GM19193 (cell line): ENCODE measurements around the gene KIAA1549.

Source experiments
- POLR2A ChIP-seq: IDR thresholded peaks from 4 replicates; pipeline ENCODE4 v1.6.1; 2011; ENCODE audit not compliant: insufficient read depth, insufficient read length; ENCODE audit errors: extremely low read depth

Gene KIAA1549

DNA sequence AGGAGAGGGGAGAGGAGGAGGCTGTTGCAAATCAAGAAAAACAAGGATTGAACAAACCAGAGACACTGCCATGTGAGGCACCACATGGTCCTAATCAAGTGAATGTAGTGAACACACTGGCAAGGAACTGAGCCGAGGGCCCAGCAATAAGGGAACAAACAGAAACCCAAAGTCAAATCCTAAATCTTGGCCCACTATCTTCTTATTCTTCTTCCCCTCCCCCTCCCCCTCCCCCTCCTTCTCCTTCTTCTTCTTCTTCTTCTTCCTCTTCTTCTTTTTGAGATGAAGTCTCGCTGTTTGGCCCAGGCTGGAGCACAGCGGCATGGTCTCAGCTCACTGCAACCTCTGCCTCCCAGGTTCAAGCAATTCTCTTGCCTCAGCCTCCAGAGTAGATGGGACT, 24.0 kb downstream of the KIAA1549 start:
- TF ChIP-seq POLR2A: no peak

DNA sequence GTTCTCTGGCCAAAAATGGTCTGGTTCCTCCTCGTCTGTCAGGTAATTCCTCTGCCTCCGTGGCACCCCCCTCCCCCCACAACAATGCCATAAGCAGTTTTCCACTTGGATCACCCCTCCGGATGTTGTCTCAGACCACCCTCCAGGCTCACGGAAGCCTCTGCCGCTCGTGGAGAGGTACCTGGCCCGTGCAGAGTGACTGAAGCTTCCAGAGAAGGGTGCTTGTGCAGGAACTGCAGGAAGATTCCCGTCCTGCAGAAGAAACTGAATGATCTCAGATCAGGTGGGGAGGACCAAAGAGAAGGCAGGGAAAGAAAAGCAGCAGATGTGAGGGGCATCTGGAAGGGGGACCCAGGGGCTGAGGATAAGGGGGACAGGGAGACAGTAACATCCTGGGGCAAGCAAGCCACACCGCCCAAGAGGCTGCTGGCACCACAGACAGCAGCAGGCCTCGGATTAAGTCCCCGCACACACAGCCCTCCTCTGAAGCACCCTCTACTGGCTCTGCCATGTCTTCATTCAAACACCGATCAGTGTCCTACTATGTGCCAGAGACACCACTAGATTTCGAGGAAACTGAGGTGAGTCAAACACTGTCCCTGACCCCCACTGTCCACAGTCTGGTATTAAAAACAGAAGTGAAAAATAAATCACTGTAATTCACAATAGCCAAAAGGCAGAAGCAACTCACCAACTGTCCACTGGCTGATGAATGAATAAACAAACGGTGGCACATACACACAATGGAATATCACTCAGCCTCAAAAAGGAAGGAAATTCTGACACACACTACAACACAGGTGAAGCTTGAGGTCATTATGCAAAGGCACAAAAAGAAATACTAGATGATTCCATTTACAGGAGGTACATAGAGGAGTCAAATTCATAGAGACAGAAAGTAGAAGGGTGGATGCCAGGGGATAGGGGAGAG, 26.4 kb downstream of the KIAA1549 start:
- TF ChIP-seq POLR2A: no peak

DNA sequence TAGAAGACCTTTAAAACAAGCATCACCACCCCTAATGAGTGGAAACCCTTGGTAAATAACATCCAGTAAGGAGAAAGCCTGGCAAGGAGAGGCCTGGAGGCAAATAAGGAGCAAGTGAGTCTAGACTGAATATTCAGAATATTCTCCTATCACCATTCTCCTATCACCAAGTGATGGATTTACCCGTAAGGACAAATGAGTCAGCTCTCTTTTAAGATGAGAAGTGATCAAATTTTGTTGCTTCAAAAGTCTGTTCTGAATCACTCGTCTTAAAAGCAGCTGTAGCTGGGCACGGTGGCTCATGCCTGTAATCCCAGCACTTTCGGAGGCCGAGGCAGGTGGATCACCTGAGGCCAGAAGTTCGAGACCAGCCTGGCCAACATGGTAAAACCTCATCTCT, 28.4 kb downstream of the KIAA1549 start:
- no peak for TF ChIP-seq POLR2A

DNA sequence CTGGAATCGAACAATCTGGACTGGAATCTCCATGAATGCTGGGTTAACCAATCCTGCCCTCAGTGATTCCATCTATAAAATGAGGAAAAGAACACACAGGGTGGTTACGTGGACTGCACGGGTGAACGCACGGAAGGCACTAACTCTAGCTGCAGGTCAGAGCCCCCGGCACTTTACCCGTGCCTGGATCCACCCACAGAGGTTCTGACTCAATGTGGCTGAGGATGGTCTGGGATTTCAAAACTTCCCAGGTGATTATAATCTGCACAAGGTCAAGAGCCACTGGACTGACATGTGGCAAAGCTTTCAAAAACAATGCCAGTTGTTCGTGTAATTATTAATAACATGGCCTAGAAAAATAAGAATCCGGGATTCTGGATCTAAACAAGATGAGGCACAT, 29.2 kb downstream of the KIAA1549 start:
- TF ChIP-seq POLR2A: no peak

DNA sequence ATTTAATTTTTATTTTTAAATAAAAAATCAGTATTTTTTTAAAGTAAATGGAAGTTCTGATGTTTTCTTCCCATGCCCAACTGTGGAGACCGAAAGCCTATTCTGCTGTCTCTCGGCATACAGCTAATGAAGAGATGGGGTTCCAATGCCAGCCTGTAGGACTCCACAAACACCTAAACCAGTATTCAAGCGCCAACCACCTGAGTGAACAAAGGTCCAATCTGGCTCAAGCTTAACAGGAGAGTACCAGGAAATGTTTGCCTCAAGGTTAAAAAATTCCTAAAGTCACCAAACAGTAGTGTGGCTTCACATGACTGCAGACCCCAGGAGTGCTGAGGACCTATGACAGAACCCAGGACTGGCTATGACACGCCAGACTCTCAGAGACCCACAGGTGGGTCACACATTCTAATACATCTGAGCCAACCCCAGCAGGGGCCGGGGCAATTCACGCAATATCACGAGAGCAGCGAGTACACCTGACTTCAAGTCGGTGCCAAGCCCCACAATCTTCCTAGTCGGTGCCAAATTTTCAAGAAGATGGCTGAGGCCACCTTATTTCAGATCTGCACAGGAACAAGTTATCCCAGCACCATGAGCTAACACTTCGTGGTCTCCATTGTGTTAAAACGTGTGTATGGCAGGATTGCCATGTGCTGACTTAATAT, 31.6 kb downstream of the KIAA1549 start:
- no peak for TF ChIP-seq POLR2A

DNA sequence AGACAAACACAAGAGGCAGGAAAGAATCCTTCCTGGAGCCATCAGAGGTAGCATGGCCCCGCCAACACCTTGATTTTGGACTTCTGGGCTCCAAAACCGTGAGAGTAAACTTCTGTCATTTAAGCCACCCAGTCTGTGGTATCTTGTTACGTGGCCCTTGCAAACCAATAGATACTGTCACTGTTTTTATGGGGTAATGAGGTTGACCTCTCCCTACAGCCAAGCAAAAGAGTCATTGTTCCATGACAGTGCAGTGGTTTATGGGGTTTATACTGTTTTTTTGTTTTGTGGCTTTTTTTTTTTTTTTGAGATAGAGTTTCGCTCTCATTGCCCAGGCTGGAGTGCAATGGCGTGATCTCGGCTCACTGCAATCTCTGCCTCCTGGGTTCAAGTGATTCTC, 32.8 kb downstream of the KIAA1549 start:
- no peak for TF ChIP-seq POLR2A

DNA sequence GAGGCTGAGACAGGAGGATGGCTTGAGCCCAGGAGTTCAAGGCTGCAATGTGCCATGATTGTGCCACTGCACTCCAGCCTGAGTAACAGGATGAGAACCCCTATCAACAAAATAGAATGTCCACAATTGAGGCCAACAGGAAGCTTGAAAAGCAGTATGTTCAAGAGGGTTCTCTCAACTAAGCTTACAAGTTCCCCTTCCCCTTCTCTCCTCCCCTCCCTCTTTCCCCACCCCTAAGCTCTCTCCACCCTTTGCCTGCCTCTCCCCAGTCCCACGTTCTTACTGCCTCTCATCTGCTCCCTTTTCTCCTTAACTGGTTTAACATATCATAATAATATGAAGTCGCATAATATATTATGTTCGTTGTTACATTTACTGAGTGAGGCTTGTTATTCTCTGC, 35.4 kb downstream of the KIAA1549 start:
- TF ChIP-seq POLR2A: no peak

DNA sequence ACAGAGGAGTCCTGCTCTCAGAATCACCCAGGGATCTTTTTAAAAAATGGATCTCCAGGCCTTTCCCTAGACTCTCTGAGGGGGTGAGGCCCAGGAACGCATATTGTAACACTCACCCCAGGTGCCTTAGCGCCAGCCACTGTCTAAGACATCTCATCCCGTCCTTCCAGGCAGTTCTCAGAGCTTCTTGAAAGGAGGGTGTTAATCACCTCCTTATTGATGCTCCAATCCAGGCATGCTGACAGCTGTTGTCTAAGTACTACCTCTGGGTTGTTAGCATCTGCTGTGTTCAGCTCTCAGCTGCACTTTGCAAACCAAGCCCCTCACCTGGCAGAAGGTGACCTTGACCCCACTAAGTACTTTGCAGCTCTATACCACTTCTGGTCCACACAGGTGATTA, 36.0 kb downstream of the KIAA1549 start:
- TF ChIP-seq POLR2A: no peak

DNA sequence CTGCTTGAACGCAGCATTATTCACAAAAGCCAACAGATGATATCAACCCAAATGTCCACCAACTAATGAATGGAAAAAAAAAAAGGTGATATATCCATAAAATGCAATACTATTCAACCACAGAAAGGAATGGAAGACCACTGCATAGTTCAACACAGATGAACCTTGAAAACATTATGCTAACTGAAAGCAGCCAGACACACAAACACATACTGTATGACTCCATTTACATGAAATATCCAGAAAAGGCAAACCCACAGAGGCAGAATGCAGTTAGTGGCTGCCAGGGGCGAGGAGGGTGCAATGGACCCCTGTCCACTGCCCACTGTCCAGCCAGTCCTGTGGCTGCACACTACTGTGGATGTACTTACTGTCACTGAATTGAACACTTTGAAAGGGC, 36.6 kb downstream of the KIAA1549 start:
- TF ChIP-seq POLR2A: no peak

DNA sequence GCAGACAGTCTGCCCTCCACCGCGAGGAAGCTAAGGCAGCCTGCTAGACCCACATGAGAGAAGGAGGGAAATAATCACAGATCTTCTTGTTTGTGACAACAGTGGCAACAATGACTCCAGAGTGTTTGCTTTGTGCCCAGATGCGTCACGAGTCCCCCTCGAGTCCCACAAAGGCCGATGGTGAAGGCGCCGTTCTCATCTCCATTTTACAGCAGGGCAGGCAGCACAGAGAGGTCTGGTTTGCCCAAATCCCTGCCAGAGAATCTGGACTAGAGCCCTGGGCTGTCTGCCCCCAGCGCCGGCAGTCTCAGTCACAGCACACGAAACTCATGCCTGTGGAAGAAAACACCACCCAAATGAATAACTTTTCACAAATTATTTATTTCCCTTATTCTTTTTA, 38.1 kb downstream of the KIAA1549 start:
- TF ChIP-seq POLR2A: no peak

DNA sequence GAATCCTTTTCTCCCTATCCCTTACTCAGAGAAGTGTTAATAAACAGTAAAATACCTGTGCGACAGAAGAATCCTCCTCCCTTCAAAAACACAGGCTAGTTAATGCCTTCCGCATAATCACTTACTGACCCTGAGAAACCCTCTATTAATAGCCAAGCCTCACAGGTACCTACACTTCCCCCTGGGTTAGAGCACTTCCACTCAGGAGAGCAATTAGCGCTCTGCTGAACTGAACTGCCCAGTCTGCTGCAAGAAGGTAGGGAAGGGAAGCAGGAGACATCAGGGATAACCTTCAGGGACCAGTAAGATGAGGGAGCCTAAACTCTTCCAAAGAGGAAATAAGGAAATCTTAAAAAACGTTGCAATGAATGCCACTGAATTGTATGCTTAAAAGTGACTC, 39.6 kb downstream of the KIAA1549 start:
- no peak for TF ChIP-seq POLR2A

DNA sequence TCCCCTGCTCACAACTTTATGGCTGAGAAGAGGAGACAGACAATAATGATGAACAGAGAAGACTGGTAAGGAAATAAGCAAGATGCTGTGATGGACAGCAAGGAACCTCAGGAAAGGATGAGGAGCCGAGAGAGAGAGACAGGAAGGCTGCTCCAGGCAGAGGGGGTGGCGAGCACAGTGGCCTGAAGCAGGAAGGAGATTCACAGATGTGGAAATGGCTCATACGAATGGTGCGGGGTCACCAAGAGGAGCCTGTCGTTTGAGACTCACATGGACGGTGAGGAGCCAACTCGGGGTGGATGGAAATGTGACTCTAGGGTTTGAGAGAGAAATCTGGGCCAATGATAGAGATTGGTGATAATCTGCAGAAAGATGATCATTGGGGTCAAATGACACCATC, 43.7 kb downstream of the KIAA1549 start:
- no peak for TF ChIP-seq POLR2A

DNA sequence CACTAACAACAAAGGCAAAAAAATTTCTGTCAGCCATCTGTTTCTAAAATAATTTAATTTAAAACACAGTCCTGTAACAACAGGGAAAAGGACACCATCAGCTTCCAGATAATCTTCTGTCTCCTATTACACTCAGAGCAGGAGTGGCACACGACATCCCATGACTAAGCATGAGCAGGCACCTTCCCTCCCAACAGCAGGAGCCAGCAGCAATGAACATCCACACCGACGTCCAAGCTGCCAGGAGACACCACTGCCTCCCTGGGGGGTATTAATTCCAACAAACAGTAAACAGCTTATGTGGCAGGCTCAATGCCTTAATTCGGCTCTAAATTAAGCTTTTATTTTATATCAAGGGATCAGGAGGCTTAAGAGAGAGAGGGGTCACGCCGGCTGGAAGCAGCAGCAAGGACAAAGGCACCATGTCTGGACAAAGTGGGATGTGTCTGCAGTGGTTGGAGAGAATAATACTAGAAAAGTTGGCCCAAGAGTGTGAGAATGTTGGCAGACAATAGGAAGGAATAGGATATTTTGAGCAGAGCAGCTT, 45.7 kb downstream of the KIAA1549 start:
- TF ChIP-seq POLR2A: no peak

DNA sequence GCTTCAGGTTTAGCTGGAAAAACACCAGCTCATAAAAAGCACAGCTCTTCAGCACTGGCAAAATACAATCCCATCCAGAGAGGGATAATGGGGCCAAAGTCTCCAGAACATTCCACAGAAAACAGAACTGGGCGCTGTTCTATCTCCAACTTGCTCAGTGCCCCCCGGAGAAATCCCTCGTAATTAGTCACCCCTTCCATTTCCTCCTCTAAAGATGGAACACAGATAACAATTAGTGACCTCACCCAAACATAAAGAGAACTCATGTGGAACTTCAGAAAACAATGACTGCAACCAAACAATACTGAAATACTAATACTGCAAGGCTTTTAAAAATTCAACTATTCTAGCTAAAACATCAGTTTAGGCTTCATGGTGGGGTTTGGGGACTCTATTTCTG, 46.3 kb downstream of the KIAA1549 start:
- no peak for TF ChIP-seq POLR2A

DNA sequence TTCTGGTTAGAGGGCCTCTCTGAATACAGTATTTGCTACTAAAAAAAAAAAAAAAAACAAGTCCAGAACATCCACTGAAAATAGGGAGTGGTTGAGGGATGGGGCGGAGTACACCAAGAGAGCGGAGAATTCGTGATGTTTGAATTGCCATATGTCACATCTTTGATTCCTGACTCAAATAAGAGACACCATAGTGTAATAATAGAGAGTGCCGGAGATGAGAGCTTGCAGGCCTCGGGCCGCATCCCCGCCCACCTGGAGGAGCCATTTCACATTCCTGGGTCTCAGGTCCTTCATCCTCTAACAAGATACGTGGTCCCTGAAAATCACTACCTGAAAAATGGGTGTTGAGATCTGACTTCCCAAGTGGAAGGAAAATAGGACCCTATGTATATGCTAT, 46.8 kb downstream of the KIAA1549 start:
- no peak for TF ChIP-seq POLR2A

DNA sequence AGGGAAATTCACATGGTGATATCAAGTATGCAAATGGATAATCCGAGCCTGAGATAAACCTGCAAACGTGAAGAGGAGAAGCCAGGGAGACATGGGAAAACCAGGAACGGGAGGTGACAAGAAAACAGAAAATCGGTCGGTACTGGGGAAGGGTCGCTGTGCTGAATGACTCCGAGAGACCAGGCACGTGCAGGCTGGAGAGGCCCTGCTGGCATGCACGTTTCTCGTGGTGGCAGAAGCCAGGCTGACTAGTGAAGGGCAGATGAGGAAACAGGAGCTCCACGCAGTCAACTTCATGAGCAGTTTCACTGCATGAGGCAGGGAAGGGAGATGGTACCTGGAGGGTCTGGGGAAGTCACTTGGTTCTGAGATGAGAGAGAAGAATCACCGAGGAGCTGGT, 48.3 kb downstream of the KIAA1549 start:
- TF ChIP-seq POLR2A: no peak
